ENCODE results near the gene CDS1.
A peak's percentile ranks its signal among the peaks of the same experiment; 100 is the strongest.
"Not testable (repeated sequence)": the region's sequence is repeated elsewhere in the genome, so short reads cannot be mapped to it uniquely, and the experiment has no call there.

Gene CDS1

GRCh38 chr4:84582988-84583875 lies at the start of gene CDS1:
Gene CDS1 (plus strand): TSS chr4:84583127. CDS start chr4:84583402, 275 bp downstream.
- DNase-seq (ENCODE audit: low spot score) (peak; percentile 23), FAIRE-seq (peak; percentile 9)

GRCh38 chr4:84535901-84536300 lies 47.0 kb upstream of the CDS1 start:
- no peak for FAIRE-seq
- DNase-seq (ENCODE audit: low spot score) = no peak

- no peak for FAIRE-seq
- no peak for DNase-seq (ENCODE audit: low spot score)
These were observed 37.8 kb upstream of the CDS1 start for GRCh38 chr4:84545093-84545492.

GRCh38 chr4:84547211-84547610 lies 35.7 kb upstream of the CDS1 start:
- FAIRE-seq (no peak), DNase-seq (ENCODE audit: low spot score) (no peak)

GRCh38 chr4:84549191-84549590 lies 33.7 kb upstream of the CDS1 start:
- FAIRE-seq; DNase-seq (ENCODE audit: low spot score): not testable (repeated sequence)

- FAIRE-seq = no peak
These were observed 20.8 kb upstream of the CDS1 start for GRCh38 chr4:84562156-84562555.

GRCh38 chr4:84563002-84563401 lies 19.9 kb upstream of the CDS1 start:
- DNase-seq (ENCODE audit: low spot score) (no peak), FAIRE-seq (no peak)

More at GRCh38 chr4:84562156-84562555, 20.8 kb upstream of the CDS1 start:
- DNase-seq (ENCODE audit: low spot score) = no peak

- no peak for DNase-seq (ENCODE audit: low spot score)
- no peak for FAIRE-seq
These were observed 17.0 kb upstream of the CDS1 start for GRCh38 chr4:84565951-84566350.

GRCh38 chr4:84568496-84568895 lies 14.4 kb upstream of the CDS1 start:
- FAIRE-seq (no peak), DNase-seq (ENCODE audit: low spot score) (no peak)

GRCh38 chr4:84569009-84569408 lies 13.9 kb upstream of the CDS1 start:
- no peak for DNase-seq (ENCODE audit: low spot score)
- no peak for FAIRE-seq

GRCh38 chr4:84573385-84574068 lies 9.4 kb upstream of the CDS1 start:
- FAIRE-seq = no peak

GRCh38 chr4:84574069-84574720 lies 8.7 kb upstream of the CDS1 start:
- DNase-seq (ENCODE audit: low spot score) (no peak), FAIRE-seq (no peak)

More at GRCh38 chr4:84573385-84574068, 9.4 kb upstream of the CDS1 start:
- peak; percentile 37 for DNase-seq (ENCODE audit: low spot score)

- no peak for FAIRE-seq
- DNase-seq (ENCODE audit: low spot score) = no peak
These were observed 4.2 kb upstream of the CDS1 start for GRCh38 chr4:84578540-84579402.

- FAIRE-seq (no peak), DNase-seq (ENCODE audit: low spot score) (no peak)
These were observed 3.5 kb upstream of the CDS1 start for GRCh38 chr4:84579403-84579776.

GRCh38 chr4:84582302-84582987 lies 482 bp upstream of the CDS1 start:
- peak; percentile 93 for DNase-seq (ENCODE audit: low spot score)
- peak; percentile 94 for FAIRE-seq

GRCh38 chr4:84583876-84584380 lies 1.0 kb downstream of the CDS1 start:
- DNase-seq (ENCODE audit: low spot score) (no peak), FAIRE-seq (no peak)

- no peak for FAIRE-seq
- no peak for DNase-seq (ENCODE audit: low spot score)
These were observed 2.3 kb downstream of the CDS1 start for GRCh38 chr4:84585251-84585650.

- FAIRE-seq = no peak
These were observed 11.8 kb downstream of the CDS1 start for GRCh38 chr4:84594724-84595123.

GRCh38 chr4:84596826-84597225 lies 13.9 kb downstream of the CDS1 start:
- FAIRE-seq (no peak), DNase-seq (ENCODE audit: low spot score) (no peak)

More at GRCh38 chr4:84594724-84595123, 11.8 kb downstream of the CDS1 start:
- DNase-seq (ENCODE audit: low spot score) = no peak

- FAIRE-seq (no peak), DNase-seq (ENCODE audit: low spot score) (no peak)
These were observed 14.5 kb downstream of the CDS1 start for GRCh38 chr4:84597450-84597849.
